HepG2 (cell line): Measurements from ENCODE around the gene CNGA1. TPM values are rescaled to one million over a fixed set of nuclear protein-coding genes. Genes with fewer than 3 reads are reported as not detected.

ENCODE experiments used
- DNMT1 ChIP-seq: sonication (generic); formaldehyde crosslinking; IDR thresholded peaks from 2 replicates; pipeline ENCODE4 v1.5.1; 2020; ENCODE audit warnings: mild to moderate bottlenecking, missing genetic modification reagents
- ETV5 ChIP-seq: IDR thresholded peaks from 2 replicates; pipeline ENCODE4 v1.6.1; 2018; ENCODE audit warnings: missing biosample characterization, missing genetic modification reagents, inconsistent platforms, borderline replicate concordance
- FOXA3 ChIP-seq: IDR thresholded peaks from 2 replicates; pipeline ENCODE4 v1.6.1; 2016; ENCODE audit warnings: missing genetic modification reagents, missing compliant biosample characterization
- IKZF1 ChIP-seq: fragments of 450-650 bp; IDR thresholded peaks from 2 replicates; pipeline ENCODE4 v1.7.1; 2016
- KDM5B ChIP-seq: sonication (generic); formaldehyde crosslinking; IDR thresholded peaks from 2 replicates; pipeline ENCODE4 v1.4.0; 2020; ENCODE audit warnings: missing genetic modification reagents, mild to moderate bottlenecking, borderline replicate concordance
- MED13 ChIP-seq: sonication (generic); formaldehyde crosslinking; IDR thresholded peaks from 2 replicates; pipeline ENCODE4 v1.5.0; 2020; ENCODE audit warnings: missing genetic modification reagents
- RAD21 ChIP-seq: fragments of 450-650 bp; formaldehyde crosslinking; IDR thresholded peaks from 2 replicates; pipeline ENCODE4 v1.5.0; 2020; ENCODE audit warnings: mild to moderate bottlenecking
- SMC3 ChIP-seq: IDR thresholded peaks from 2 replicates; pipeline ENCODE4 v1.6.1; 2011; ENCODE audit warnings: low read length, improper control_type of control experiment
- TEAD3 ChIP-seq: optimal IDR thresholded peaks from 2 replicates; pipeline ENCODE3; 2016; ENCODE audit warnings: borderline replicate concordance
- ZFX ChIP-seq: sonication (generic); formaldehyde crosslinking; IDR thresholded peaks from 2 replicates; pipeline ENCODE4 v1.4.0; 2020; ENCODE audit warnings: mild to moderate bottlenecking, low read depth, missing genetic modification reagents, moderate library complexity
- ZMYM4 ChIP-seq: sonication (generic); formaldehyde crosslinking; IDR thresholded peaks from 2 replicates; pipeline ENCODE4 v1.8.1; 2023; ENCODE audit warnings: mild to moderate bottlenecking, missing genetic modification reagents
- ZNF510 ChIP-seq: sonication (generic); formaldehyde crosslinking; IDR thresholded peaks from 2 replicates; pipeline ENCODE4 v1.4.0; 2020; ENCODE audit warnings: low read depth, mild to moderate bottlenecking, missing genetic modification reagents
- ZNF747 ChIP-seq: sonication (generic); formaldehyde crosslinking; IDR thresholded peaks from 2 replicates; pipeline ENCODE4 v1.8.1; 2023; ENCODE audit warnings: missing genetic modification reagents, mild to moderate bottlenecking, borderline replicate concordance
- ZNF782 ChIP-seq: sonication (generic); formaldehyde crosslinking; IDR thresholded peaks from 2 replicates; pipeline ENCODE4 v1.4.0; 2020; ENCODE audit warnings: missing genetic modification reagents, mild to moderate bottlenecking, borderline replicate concordance
- polyA plus RNA-seq, 8 experiments: library from polyadenylated mRNA; depleted of rRNA in 3 of 8; stranded (reverse) in 7 of 8; unstranded in 1 of 8; fragments of >200 nt; fragmentation: Illumina TruSeq in 4 of 8; extraction: Trizol in 4 of 8; gene quantifications; 2 replicates each; pipeline versions ENCODE4 v1.2.1 to v1.2.3, GENCODE V29; 2011 to 2016; ENCODE audit warnings: low read depth in 4 of 8, missing spikeins in 1 of 8, mixed read lengths in 1 of 8; ENCODE audit not compliant: insufficient read depth in 1 of 8
- total RNA-seq, 5 experiments: library from RNA; depleted of rRNA; stranded (reverse); fragments of >200 nt; fragmentation: Illumina TruSeq; extraction: Trizol; gene quantifications; 2 replicates each; pipeline ENCODE4 v1.2.3, GENCODE V29; 2016; ENCODE audit warnings: low read depth in 1 of 5
- TF ChIP-seq, protein P1 (sequence below): sonication (generic); formaldehyde crosslinking; IDR thresholded peaks from 2 replicates; pipeline ENCODE4 v1.4.0; 2020; ENCODE audit warnings: mild to moderate bottlenecking, missing genetic modification reagents, borderline replicate concordance
- TF ChIP-seq, protein P2 (sequence below): fragments of 450-650 bp; IDR thresholded peaks from 2 replicates; pipeline ENCODE4 v1.6.1; 2016
- TF ChIP-seq, protein P3 (sequence below): sonication (generic); formaldehyde crosslinking; IDR thresholded peaks from 2 replicates; pipeline ENCODE4 v1.5.0; 2020; ENCODE audit warnings: mild to moderate bottlenecking, missing genetic modification reagents, moderate library complexity
- TF ChIP-seq, protein P4 (sequence below), 2 experiments: IDR thresholded peaks; 2 replicates each; pipeline ENCODE4 v1.6.1; 2011 to 2012; ENCODE audit warnings: low read length in 2 of 2, borderline replicate concordance in 1 of 2, low read depth in 1 of 2, mild to moderate bottlenecking in 1 of 2, moderate library complexity in 1 of 2

The CNGA1 gene
- total and polyA plus RNA-seq, 2 of the 13 experiments (the other 11 are each of a cell fraction or from before 2014, with no cell fraction given): 0.22 to 0.40 TPM

DNA sequence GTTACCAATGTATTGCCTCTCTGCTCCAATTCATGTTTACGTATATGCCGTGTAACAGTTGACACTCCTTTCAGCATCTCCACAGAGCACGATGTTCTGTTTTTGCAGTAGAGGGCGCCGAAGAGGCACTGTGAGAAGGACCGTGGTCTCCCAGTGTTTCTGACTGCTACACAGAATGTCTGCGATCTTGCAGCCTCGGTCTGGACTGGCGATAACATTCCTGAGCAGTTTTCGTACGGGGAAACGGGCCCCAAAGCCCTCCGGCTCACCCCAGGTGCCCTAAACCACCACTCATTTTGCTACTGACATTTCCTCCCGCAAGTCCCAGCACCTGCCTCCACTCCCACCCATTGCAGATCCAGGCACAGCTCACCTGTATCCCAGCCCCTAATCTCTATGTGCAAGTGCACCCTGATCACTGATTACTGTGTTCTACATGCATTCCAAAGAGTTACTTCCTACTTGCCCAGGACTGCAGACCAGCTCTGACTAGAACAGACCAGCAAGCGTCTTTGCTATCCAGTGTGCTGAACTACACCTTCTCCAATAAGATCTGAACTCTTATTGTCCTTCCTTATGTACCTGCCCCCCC lies 89.7 kb downstream of the CNGA1 start (continued):
- 0 out of 2 replicates have a peak, but pooled peaks have one; percentile 11 for TF ChIP-seq RAD21 (CRISPR knock-in tag)
- no peak for TF ChIP-seq ZNF747 (CRISPR knock-in tag)
- TF ChIP-seq TEAD3: peak; percentile 40
- TF ChIP-seq, protein P1, sequence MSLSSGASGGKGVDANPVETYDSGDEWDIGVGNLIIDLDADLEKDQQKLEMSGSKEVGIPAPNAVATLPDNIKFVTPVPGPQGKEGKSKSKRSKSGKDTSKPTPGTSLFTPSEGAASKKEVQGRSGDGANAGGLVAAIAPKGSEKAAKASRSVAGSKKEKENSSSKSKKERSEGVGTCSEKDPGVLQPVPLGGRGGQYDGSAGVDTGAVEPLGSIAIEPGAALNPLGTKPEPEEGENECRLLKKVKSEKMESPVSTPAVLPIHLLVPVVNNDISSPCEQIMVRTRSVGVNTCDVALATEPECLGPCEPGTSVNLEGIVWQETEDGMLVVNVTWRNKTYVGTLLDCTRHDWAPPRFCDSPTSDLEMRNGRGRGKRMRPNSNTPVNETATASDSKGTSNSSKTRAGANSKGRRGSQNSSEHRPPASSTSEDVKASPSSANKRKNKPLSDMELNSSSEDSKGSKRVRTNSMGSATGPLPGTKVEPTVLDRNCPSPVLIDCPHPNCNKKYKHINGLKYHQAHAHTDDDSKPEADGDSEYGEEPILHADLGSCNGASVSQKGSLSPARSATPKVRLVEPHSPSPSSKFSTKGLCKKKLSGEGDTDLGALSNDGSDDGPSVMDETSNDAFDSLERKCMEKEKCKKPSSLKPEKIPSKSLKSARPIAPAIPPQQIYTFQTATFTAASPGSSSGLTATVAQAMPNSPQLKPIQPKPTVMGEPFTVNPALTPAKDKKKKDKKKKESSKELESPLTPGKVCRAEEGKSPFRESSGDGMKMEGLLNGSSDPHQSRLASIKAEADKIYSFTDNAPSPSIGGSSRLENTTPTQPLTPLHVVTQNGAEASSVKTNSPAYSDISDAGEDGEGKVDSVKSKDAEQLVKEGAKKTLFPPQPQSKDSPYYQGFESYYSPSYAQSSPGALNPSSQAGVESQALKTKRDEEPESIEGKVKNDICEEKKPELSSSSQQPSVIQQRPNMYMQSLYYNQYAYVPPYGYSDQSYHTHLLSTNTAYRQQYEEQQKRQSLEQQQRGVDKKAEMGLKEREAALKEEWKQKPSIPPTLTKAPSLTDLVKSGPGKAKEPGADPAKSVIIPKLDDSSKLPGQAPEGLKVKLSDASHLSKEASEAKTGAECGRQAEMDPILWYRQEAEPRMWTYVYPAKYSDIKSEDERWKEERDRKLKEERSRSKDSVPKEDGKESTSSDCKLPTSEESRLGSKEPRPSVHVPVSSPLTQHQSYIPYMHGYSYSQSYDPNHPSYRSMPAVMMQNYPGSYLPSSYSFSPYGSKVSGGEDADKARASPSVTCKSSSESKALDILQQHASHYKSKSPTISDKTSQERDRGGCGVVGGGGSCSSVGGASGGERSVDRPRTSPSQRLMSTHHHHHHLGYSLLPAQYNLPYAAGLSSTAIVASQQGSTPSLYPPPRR: no peak
- TF ChIP-seq ZNF782 (CRISPR knock-in tag): 0 out of 2 replicates have a peak, but pooled peaks have one; percentile 50
- no peak for TF ChIP-seq IKZF1
- TF ChIP-seq MED13 (CRISPR knock-in tag): no peak
- TF ChIP-seq, protein P2, sequence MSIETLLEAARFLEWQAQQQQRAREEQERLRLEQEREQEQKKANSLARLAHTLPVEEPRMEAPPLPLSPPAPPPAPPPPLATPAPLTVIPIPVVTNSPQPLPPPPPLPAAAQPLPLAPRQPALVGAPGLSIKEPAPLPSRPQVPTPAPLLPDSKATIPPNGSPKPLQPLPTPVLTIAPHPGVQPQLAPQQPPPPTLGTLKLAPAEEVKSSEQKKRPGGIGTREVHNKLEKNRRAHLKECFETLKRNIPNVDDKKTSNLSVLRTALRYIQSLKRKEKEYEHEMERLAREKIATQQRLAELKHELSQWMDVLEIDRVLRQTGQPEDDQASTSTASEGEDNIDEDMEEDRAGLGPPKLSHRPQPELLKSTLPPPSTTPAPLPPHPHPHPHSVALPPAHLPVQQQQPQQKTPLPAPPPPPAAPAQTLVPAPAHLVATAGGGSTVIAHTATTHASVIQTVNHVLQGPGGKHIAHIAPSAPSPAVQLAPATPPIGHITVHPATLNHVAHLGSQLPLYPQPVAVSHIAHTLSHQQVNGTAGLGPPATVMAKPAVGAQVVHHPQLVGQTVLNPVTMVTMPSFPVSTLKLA: no peak
- TF ChIP-seq, protein P3, sequence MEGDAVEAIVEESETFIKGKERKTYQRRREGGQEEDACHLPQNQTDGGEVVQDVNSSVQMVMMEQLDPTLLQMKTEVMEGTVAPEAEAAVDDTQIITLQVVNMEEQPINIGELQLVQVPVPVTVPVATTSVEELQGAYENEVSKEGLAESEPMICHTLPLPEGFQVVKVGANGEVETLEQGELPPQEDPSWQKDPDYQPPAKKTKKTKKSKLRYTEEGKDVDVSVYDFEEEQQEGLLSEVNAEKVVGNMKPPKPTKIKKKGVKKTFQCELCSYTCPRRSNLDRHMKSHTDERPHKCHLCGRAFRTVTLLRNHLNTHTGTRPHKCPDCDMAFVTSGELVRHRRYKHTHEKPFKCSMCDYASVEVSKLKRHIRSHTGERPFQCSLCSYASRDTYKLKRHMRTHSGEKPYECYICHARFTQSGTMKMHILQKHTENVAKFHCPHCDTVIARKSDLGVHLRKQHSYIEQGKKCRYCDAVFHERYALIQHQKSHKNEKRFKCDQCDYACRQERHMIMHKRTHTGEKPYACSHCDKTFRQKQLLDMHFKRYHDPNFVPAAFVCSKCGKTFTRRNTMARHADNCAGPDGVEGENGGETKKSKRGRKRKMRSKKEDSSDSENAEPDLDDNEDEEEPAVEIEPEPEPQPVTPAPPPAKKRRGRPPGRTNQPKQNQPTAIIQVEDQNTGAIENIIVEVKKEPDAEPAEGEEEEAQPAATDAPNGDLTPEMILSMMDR: peak; percentile 89
- TF ChIP-seq, protein P4, sequence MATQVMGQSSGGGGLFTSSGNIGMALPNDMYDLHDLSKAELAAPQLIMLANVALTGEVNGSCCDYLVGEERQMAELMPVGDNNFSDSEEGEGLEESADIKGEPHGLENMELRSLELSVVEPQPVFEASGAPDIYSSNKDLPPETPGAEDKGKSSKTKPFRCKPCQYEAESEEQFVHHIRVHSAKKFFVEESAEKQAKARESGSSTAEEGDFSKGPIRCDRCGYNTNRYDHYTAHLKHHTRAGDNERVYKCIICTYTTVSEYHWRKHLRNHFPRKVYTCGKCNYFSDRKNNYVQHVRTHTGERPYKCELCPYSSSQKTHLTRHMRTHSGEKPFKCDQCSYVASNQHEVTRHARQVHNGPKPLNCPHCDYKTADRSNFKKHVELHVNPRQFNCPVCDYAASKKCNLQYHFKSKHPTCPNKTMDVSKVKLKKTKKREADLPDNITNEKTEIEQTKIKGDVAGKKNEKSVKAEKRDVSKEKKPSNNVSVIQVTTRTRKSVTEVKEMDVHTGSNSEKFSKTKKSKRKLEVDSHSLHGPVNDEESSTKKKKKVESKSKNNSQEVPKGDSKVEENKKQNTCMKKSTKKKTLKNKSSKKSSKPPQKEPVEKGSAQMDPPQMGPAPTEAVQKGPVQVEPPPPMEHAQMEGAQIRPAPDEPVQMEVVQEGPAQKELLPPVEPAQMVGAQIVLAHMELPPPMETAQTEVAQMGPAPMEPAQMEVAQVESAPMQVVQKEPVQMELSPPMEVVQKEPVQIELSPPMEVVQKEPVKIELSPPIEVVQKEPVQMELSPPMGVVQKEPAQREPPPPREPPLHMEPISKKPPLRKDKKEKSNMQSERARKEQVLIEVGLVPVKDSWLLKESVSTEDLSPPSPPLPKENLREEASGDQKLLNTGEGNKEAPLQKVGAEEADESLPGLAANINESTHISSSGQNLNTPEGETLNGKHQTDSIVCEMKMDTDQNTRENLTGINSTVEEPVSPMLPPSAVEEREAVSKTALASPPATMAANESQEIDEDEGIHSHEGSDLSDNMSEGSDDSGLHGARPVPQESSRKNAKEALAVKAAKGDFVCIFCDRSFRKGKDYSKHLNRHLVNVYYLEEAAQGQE (IDR thresholded peaks at IDR 0.05; ENCODE audit: borderline replicate concordance in 1 of 2, low read depth in 1 of 2, low read length in 2 of 2): peak in 1 of 2 experiments; percentile 56; a peak in 1 of 4 replicates
- TF ChIP-seq KDM5B (CRISPR knock-in tag): no peak
- TF ChIP-seq ETV5 (CRISPR knock-in tag): no peak
- TF ChIP-seq ZMYM4: 0 out of 2 replicates have a peak, but pooled peaks have one; percentile 25
- no peak for TF ChIP-seq ZFX
- TF ChIP-seq ZNF510 (CRISPR knock-in tag): no peak
- peak; percentile 62 for TF ChIP-seq SMC3
- no peak for TF ChIP-seq DNMT1
- TF ChIP-seq FOXA3: 0 out of 2 replicates have a peak, but pooled peaks have one; percentile 20
